Large intestine (tissue), 3 donors: ENCODE data around the gene SNAI3. TPM values are rescaled to one million over a fixed set of nuclear protein-coding genes. Genes with fewer than 3 reads are reported as not detected.

Source experiments
- DNase-seq, 2 donors: peaks; one replicate each; pipeline versions ENCODE4 v3.0.0 to v3.0.0-alpha.2; 2013
- H3K27ac ChIP-seq: one replicate; pipeline ENCODE4 v1.5.1; 2013; ENCODE audit warnings: low read length
- H3K27me3 ChIP-seq: 2 replicates; pipeline ENCODE4 v1.6.1; 2013; ENCODE audit warnings: low read length; ENCODE audit not compliant: control insufficient read depth, insufficient read depth
- H3K36me3 ChIP-seq: 2 replicates; pipeline ENCODE4 v1.6.1; 2013; ENCODE audit warnings: low read length; ENCODE audit not compliant: control insufficient read depth, insufficient read depth
- H3K4me1 ChIP-seq: one replicate; pipeline ENCODE4 v1.6.1; 2013; ENCODE audit warnings: low read length; ENCODE audit not compliant: control insufficient read depth, insufficient read depth
- H3K4me3 ChIP-seq: one replicate; pipeline ENCODE4 v1.5.1; 2013; ENCODE audit warnings: low read length
- H3K9me3 ChIP-seq: one replicate; pipeline ENCODE4 v1.6.1; 2013; ENCODE audit warnings: mild to moderate bottlenecking, low read depth, low read length, moderate library complexity; ENCODE audit not compliant: control insufficient read depth
- WGBS: methylation state at CpG from one replicate; pipeline ENCODE4 v1.1.5; 2013; ENCODE audit warnings: low lambda C conversion rate; ENCODE audit not compliant: insufficient coverage; 5-methylcytosine and 5-hydroxymethylcytosine counted together
- polyA plus RNA-seq: library from polyadenylated mRNA; unstranded; fragments of 120-200 nt; gene quantifications from one replicate; pipeline ENCODE4 v1.2.1, GENCODE V29; 2013

SNAI3 gene
- polyA plus RNA-seq, 1 donor: 1.1 TPM

GRCh38 chr16:88730632-88731607 is 44.6 kb upstream of the SNAI3 start:
- Histone ChIP-seq H3K36me3 (peaks cover 70% of the 10 kb centered on the region), H3K4me3 (no peak overlapping the region), H3K27me3 (no peaks in the 10 kb centered on the region), H3K27ac (no peak overlapping the region), H3K9me3 (no peaks in the 10 kb centered on the region), H3K4me1 (no peaks in the 10 kb centered on the region)
- no peak for DNase-seq
- 90% methylated on average over 2 of the region's 34 CpGs for WGBS

GRCh38 chr16:88727871-88728270 is 41.6 kb upstream of the SNAI3 start:
- Histone ChIP-seq H3K4me1 (no peaks in the 10 kb centered on the region), H3K4me3 (no peak overlapping the region), H3K9me3 (peaks cover 3% of the 10 kb centered on the region), H3K36me3 (peaks cover 67% of the 10 kb centered on the region), H3K27ac (no peak overlapping the region), H3K27me3 (no peaks in the 10 kb centered on the region)
- WGBS: no CpG with 5 or more reads among the region's 20 CpGs
- no peak for DNase-seq

GRCh38 chr16:88726981-88727380 is 40.7 kb upstream of the SNAI3 start:
- no peak overlapping the region for H3K27ac ChIP-seq
- no CpG with 5 or more reads among the region's 28 CpGs for WGBS
- no peaks in the 10 kb centered on the region for H3K4me1 ChIP-seq
- no peak overlapping the region for H3K4me3 ChIP-seq
- DNase-seq: no peak
- H3K27me3 ChIP-seq: no peaks in the 10 kb centered on the region
- peaks cover 67% of the 10 kb centered on the region for H3K36me3 ChIP-seq
- peaks cover 4% of the 10 kb centered on the region for H3K9me3 ChIP-seq

- no CpG with 5 or more reads among the region's 17 CpGs for WGBS
Observed at GRCh38 chr16:88726408-88726749, 40.1 kb upstream of the SNAI3 start.

GRCh38 chr16:88725609-88726407 is 39.5 kb upstream of the SNAI3 start:
- Histone ChIP-seq H3K36me3 (peaks cover 69% of the 10 kb centered on the region), H3K27me3 (no peaks in the 10 kb centered on the region), H3K4me1 (no peaks in the 10 kb centered on the region), H3K4me3 (no peak overlapping the region), H3K9me3 (peaks cover 7% of the 10 kb centered on the region), H3K27ac (no peak overlapping the region)
- WGBS: no CpG with 5 or more reads among the region's 32 CpGs
- no peak for DNase-seq

More at GRCh38 chr16:88726408-88726749, 40.1 kb upstream of the SNAI3 start:
- DNase-seq: no peak
- Histone ChIP-seq H3K4me3 (no peak overlapping the region), H3K9me3 (peaks cover 7% of the 10 kb centered on the region), H3K27ac (no peak overlapping the region), H3K27me3 (no peaks in the 10 kb centered on the region), H3K36me3 (peaks cover 69% of the 10 kb centered on the region), H3K4me1 (no peaks in the 10 kb centered on the region)

GRCh38 chr16:88724855-88725555 is 38.7 kb upstream of the SNAI3 start:
- Histone ChIP-seq H3K27me3 (no peaks in the 10 kb centered on the region), H3K36me3 (peaks cover 70% of the 10 kb centered on the region), H3K4me1 (no peaks in the 10 kb centered on the region), H3K4me3 (no peak overlapping the region), H3K9me3 (peaks cover 7% of the 10 kb centered on the region), H3K27ac (no peak overlapping the region)
- no CpG with 5 or more reads among the region's 31 CpGs for WGBS
- no peak for DNase-seq

- Histone ChIP-seq H3K27me3 (no peaks in the 10 kb centered on the region), H3K36me3 (peaks cover 79% of the 10 kb centered on the region), H3K4me1 (no peaks in the 10 kb centered on the region), H3K4me3 (no peak overlapping the region), H3K9me3 (peaks cover 7% of the 10 kb centered on the region), H3K27ac (no peak overlapping the region)
- WGBS: no CpG with 5 or more reads among the region's 17 CpGs
- DNase-seq: no peak
Observed at GRCh38 chr16:88723911-88724310, 37.6 kb upstream of the SNAI3 start.

- Histone ChIP-seq H3K4me3 (no peak overlapping the region), H3K27ac (no peak overlapping the region), H3K36me3 (peaks cover 82% of the 10 kb centered on the region), H3K4me1 (no peaks in the 10 kb centered on the region), H3K27me3 (no peaks in the 10 kb centered on the region), H3K9me3 (peaks cover 7% of the 10 kb centered on the region)
- DNase-seq: no peak
- WGBS: no CpG with 5 or more reads among the region's 8 CpGs
Observed at GRCh38 chr16:88723507-88723887, 37.2 kb upstream of the SNAI3 start.

GRCh38 chr16:88722784-88723506 is 36.6 kb upstream of the SNAI3 start:
- DNase-seq: no peak
- H3K27ac ChIP-seq: no peak overlapping the region
- H3K4me3 ChIP-seq: no peak overlapping the region
- peaks cover 7% of the 10 kb centered on the region for H3K9me3 ChIP-seq
- H3K27me3 ChIP-seq: no peaks in the 10 kb centered on the region
- no peaks in the 10 kb centered on the region for H3K4me1 ChIP-seq
- WGBS: no CpG with 5 or more reads among the region's 39 CpGs
- H3K36me3 ChIP-seq: peaks cover 88% of the 10 kb centered on the region
